Left lung (tissue), 10 donors: Measurements from ENCODE around the gene SPTBN1. TPM values are rescaled to one million over a fixed set of nuclear protein-coding genes. Genes with fewer than 3 reads are reported as not detected.

Experiments used
- ATAC-seq: fragments of 200-7000 bp; cut with Tn5 transposase; one replicate; pipeline ENCODE4 v1.9.1; 2020; ENCODE audit warnings: moderate library complexity
- DNase-seq, 4 donors: peaks; one replicate each; pipeline ENCODE4 v3.0.0-alpha.2; 2013 to 2020
- H3K27ac ChIP-seq, 2 donors: fragments of 200-600 bp; sonication (generic) in 1 of 2; one replicate each; pipeline versions ENCODE4 v1.5.0 to v1.8.0; 2020 to 2021
- H3K27me3 ChIP-seq, 2 donors: fragments of 200-600 bp; sonication (generic) in 1 of 2; one replicate each; pipeline versions ENCODE4 v1.5.0 to v1.8.0; 2020 to 2021
- H3K36me3 ChIP-seq, 2 donors: fragments of 200-600 bp; sonication (generic) in 1 of 2; one replicate each; pipeline versions ENCODE4 v1.5.0 to v1.8.0; 2020 to 2021
- H3K4me1 ChIP-seq, 2 donors: fragments of 200-600 bp; one replicate each; pipeline ENCODE4 v1.8.0; 2021
- H3K4me3 ChIP-seq, 2 donors: fragments of 200-600 bp; sonication (generic) in 1 of 2; one replicate each; pipeline versions ENCODE4 v1.5.0 to v1.8.0; 2020 to 2021; ENCODE audit warnings: mild to moderate bottlenecking in 1 of 2
- H3K9me3 ChIP-seq, 2 donors: fragments of 200-600 bp; sonication (generic) in 1 of 2; one replicate each; pipeline versions ENCODE4 v1.5.0 to v1.8.0; 2020 to 2021
- CTCF ChIP-seq, 2 donors: fragments of 200-600 bp; sonication (generic) in 1 of 2; IDR thresholded peaks; one replicate each; pipeline versions ENCODE4 v1.5.0 to v1.8.0; 2021; ENCODE audit warnings: antibody characterized with exemption in 2 of 2
- intact Hi-C, 2 donors: fragments of 100-400 bp; cut with DNase I; formaldehyde crosslinking; loops; one replicate each; pipeline versions ENCODE4 v1.11.2 to v1.14.2; 2022
- polyA plus RNA-seq, 6 donors: library from polyadenylated mRNA; unstranded; fragments of 120-200 nt; gene quantifications; one replicate each; pipeline ENCODE4 v1.2.1, GENCODE V29; 2013; ENCODE audit not compliant: insufficient read length in 6 of 6
- total RNA-seq, 2 donors: library from RNA; stranded (reverse); fragmentation: NEBNext Ultra II Directional; extraction: Animal tissue kit (Norgen Biotek cat#: 25700); gene quantifications; one replicate each; pipeline ENCODE4 v1.2.1, GENCODE V29; 2021
- donor health status: DM: no; HTN: yes; CAD: no.
- donor health status: DM: no; HTN: no; CAD: no.

SPTBN1 gene
- total and polyA plus RNA-seq, 8 donors = 441 to 578 (median 543) TPM

- DNase-seq = no peak
- peaks cover 28 to 57% of the 10 kb centered on the region in 2 donors for H3K4me1 ChIP-seq
These were observed 17.7 kb downstream of the SPTBN1 start for GRCh38 chr2:54473851-54474250.

GRCh38 chr2:54475285-54475684 lies 19.2 kb downstream of the SPTBN1 start:
- H3K36me3 ChIP-seq = no peaks in the 10 kb centered on the region
- no peak overlapping the region for H3K4me3 ChIP-seq
- peaks cover 14 to 51% of the 10 kb centered on the region in 2 donors for H3K4me1 ChIP-seq
- peak overlapping the region in 1 of 2 donors; percentile 31 for H3K27ac ChIP-seq
- H3K27me3 ChIP-seq = no peaks in the 10 kb centered on the region
- peaks cover 0 to 8% of the 10 kb centered on the region in 2 donors for H3K9me3 ChIP-seq
- no peak for DNase-seq
- intact Hi-C loops = no loop called here
- peak; percentile 17 for ATAC-seq
- TF ChIP-seq CTCF (IDR thresholded peaks at IDR 0.05) = no peak

More at GRCh38 chr2:54473851-54474250, 17.7 kb downstream of the SPTBN1 start:
- Histone ChIP-seq H3K27me3 (no peaks in the 10 kb centered on the region), H3K27ac (no peak overlapping the region), H3K4me3 (no peak overlapping the region), H3K36me3 (no peaks in the 10 kb centered on the region), H3K9me3 (no peaks in the 10 kb centered on the region)
- ATAC-seq = no peak
- TF ChIP-seq CTCF (IDR thresholded peaks at IDR 0.05) = no peak
- intact Hi-C loops = no loop called here

GRCh38 chr2:54475919-54476318 lies 19.8 kb downstream of the SPTBN1 start:
- no peak for TF ChIP-seq CTCF (IDR thresholded peaks at IDR 0.05)
- Histone ChIP-seq H3K36me3 (no peaks in the 10 kb centered on the region), H3K4me1 (peaks cover 8 to 45% of the 10 kb centered on the region in 2 donors), H3K9me3 (peaks cover 0 to 12% of the 10 kb centered on the region in 2 donors), H3K27ac (no peak overlapping the region), H3K4me3 (no peak overlapping the region), H3K27me3 (no peaks in the 10 kb centered on the region)
- intact Hi-C loops = no loop called here
- DNase-seq (no peak), ATAC-seq (no peak)

- Histone ChIP-seq H3K4me3 (no peak overlapping the region), H3K4me1 (peaks cover 2 to 35% of the 10 kb centered on the region in 2 donors), H3K9me3 (peaks cover 0 to 12% of the 10 kb centered on the region in 2 donors), H3K36me3 (no peaks in the 10 kb centered on the region), H3K27me3 (no peaks in the 10 kb centered on the region), H3K27ac (no peak overlapping the region)
- no peak for ATAC-seq
- DNase-seq = no peak
- TF ChIP-seq CTCF (IDR thresholded peaks at IDR 0.05) = no peak
- intact Hi-C loops = no loop called here
These were observed 20.7 kb downstream of the SPTBN1 start for GRCh38 chr2:54476852-54477251.

GRCh38 chr2:54477896-54478295 lies 21.8 kb downstream of the SPTBN1 start:
- TF ChIP-seq CTCF (IDR thresholded peaks at IDR 0.05) = no peak
- Histone ChIP-seq H3K27me3 (no peaks in the 10 kb centered on the region), H3K4me3 (no peak overlapping the region), H3K36me3 (no peaks in the 10 kb centered on the region), H3K27ac (peak overlapping the region in 1 of 2 donors; percentile 35), H3K4me1 (peaks cover 2 to 31% of the 10 kb centered on the region in 2 donors), H3K9me3 (peaks cover 0 to 12% of the 10 kb centered on the region in 2 donors)
- intact Hi-C loops = no loop called here
- no peak for DNase-seq
- ATAC-seq = no peak
